IMR-90 (cell line): ENCODE data around the gene CCNB1. TPM values are rescaled to one million over a fixed set of nuclear protein-coding genes. Genes with fewer than 3 reads are reported as not detected.

Source experiments
- ATAC-seq: fragments of 200-7000 bp; cut with Tn5 transposase; 2 replicates; pipeline ENCODE4 v1.9.1; 2020; ENCODE audit warnings: low read depth, mild to moderate bottlenecking, moderate library complexity
- BruUV-seq: library from RNA; stranded (reverse); fragments of 400-500 nt; replicated peaks from 2 replicates; lab custom pipeline; 2021; lab: Mats Ljungman, UMichigan
- CTCF ChIA-PET: fragments of 300-600 bp; formaldehyde crosslinking; extraction: SDS; loops from one replicate; lab custom pipeline; 2021; ENCODE audit warnings: antibody characterized with exemption; lab: Yijun Ruan, JAX
- POLR2A ChIA-PET: fragments of 300-600 bp; sonication (Branson Sonifier 250); formaldehyde crosslinking; loops from one replicate; lab custom pipeline; 2022; ENCODE audit warnings: antibody characterized with exemption; ENCODE audit not compliant: unreplicated experiment; lab: Charles Lee
- DNase-seq: peaks from one replicate; pipeline ENCODE4 v3.0.0; 2013
- H2AFZ ChIP-seq: replicated peaks from 2 replicates; pipeline ENCODE3; 2013; ENCODE audit warnings: low read length, mild to moderate bottlenecking; ENCODE audit not compliant: poor library complexity
- H2AK5ac ChIP-seq: 2 replicates; pipeline ENCODE4 v1.6.1; 2013; ENCODE audit warnings: low read depth, low read length, inconsistent platforms
- H2AK9ac ChIP-seq: replicated peaks from 2 replicates; pipeline ENCODE3; 2013; ENCODE audit warnings: mild to moderate bottlenecking, low read depth, low read length, moderate library complexity; ENCODE audit not compliant: poor library complexity
- H2BK120ac ChIP-seq: 2 replicates; pipeline ENCODE4 v1.6.1; 2013; ENCODE audit warnings: low read depth, low read length, inconsistent platforms
- H2BK15ac ChIP-seq: 3 replicates; pipeline ENCODE4 v1.6.1; 2013; ENCODE audit warnings: low read depth, low read length, inconsistent platforms
- H2BK20ac ChIP-seq: 2 replicates; pipeline ENCODE4 v1.6.1; 2013; ENCODE audit warnings: low read depth, mild to moderate bottlenecking, inconsistent platforms, low read length, moderate library complexity
- H2BK5ac ChIP-seq: 2 replicates; pipeline ENCODE4 v1.6.1; 2013; ENCODE audit warnings: mild to moderate bottlenecking, low read depth, low read length, inconsistent platforms; ENCODE audit not compliant: poor library complexity, severe bottlenecking
- H3K14ac ChIP-seq: replicated peaks from 2 replicates; pipeline ENCODE4 v1.6.1; 2013; ENCODE audit warnings: low read depth, low read length, inconsistent platforms
- H3K18ac ChIP-seq: 2 replicates; pipeline ENCODE4 v1.6.1; 2013; ENCODE audit warnings: low read depth, low read length, control low read depth
- H3K23ac ChIP-seq: 2 replicates; pipeline ENCODE4 v1.6.1; 2013; ENCODE audit warnings: low read depth, low read length, inconsistent platforms
- H3K27ac ChIP-seq: 2 replicates; pipeline ENCODE4 v1.5.1; 2013; ENCODE audit warnings: mild to moderate bottlenecking, control low read depth, low read length; ENCODE audit not compliant: insufficient read depth
- H3K27me3 ChIP-seq: 2 replicates; pipeline ENCODE4 v1.6.1; 2013; ENCODE audit warnings: low read length; ENCODE audit not compliant: control insufficient read depth, insufficient read depth
- H3K36me3 ChIP-seq: 2 replicates; pipeline ENCODE4 v1.6.1; 2013; ENCODE audit warnings: low read length, mixed read lengths; ENCODE audit not compliant: control insufficient read depth, insufficient read depth
- H3K4ac ChIP-seq: 2 replicates; pipeline ENCODE4 v1.6.1; 2013; ENCODE audit warnings: low read depth, low read length, inconsistent platforms
- H3K4me1 ChIP-seq: 2 replicates; pipeline ENCODE4 v1.6.1; 2013; ENCODE audit warnings: low read length, mixed read lengths; ENCODE audit not compliant: control insufficient read depth, insufficient read depth
- H3K4me2 ChIP-seq: 2 replicates; pipeline ENCODE4 v1.6.1; 2013; ENCODE audit warnings: low read depth, mild to moderate bottlenecking, control low read depth, low read length, moderate library complexity
- H3K4me3 ChIP-seq: 2 replicates; pipeline ENCODE4 v1.5.1; 2013; ENCODE audit warnings: low read depth, mild to moderate bottlenecking, control low read depth, low read length, moderate library complexity; ENCODE audit not compliant: insufficient read depth
- H3K56ac ChIP-seq: 2 replicates; pipeline ENCODE4 v1.6.1; 2013; ENCODE audit warnings: low read length, inconsistent platforms; ENCODE audit not compliant: insufficient read depth; ENCODE audit errors: extremely low read depth
- H3K79me1 ChIP-seq, 2 experiments: 2 replicates each; pipeline ENCODE4 v1.6.1; 2013; ENCODE audit warnings: low read length in 2 of 2, inconsistent platforms in 1 of 2, low read depth in 1 of 2
- H3K9ac ChIP-seq: 2 replicates; pipeline ENCODE4 v1.6.1; 2013; ENCODE audit warnings: low read depth, low read length, control low read depth
- H3K9me1 ChIP-seq: 2 replicates; pipeline ENCODE4 v1.6.1; 2013; ENCODE audit warnings: low read length, inconsistent platforms; ENCODE audit not compliant: insufficient read depth
- H3K9me3 ChIP-seq: 2 replicates; pipeline ENCODE4 v1.6.1; 2013; ENCODE audit warnings: low read length; ENCODE audit not compliant: control insufficient read depth, insufficient read depth
- H4K20me1 ChIP-seq: 2 replicates; pipeline ENCODE4 v1.6.1; 2013; ENCODE audit warnings: low read length, inconsistent platforms; ENCODE audit not compliant: insufficient read depth
- H4K5ac ChIP-seq: 2 replicates; pipeline ENCODE4 v1.6.1; 2013; ENCODE audit warnings: mild to moderate bottlenecking, low read depth, low read length, control low read depth
- H4K8ac ChIP-seq, 2 experiments: 2 replicates each; pipeline ENCODE4 v1.6.1; 2013; ENCODE audit warnings: low read depth in 2 of 2, low read length in 2 of 2, control low read depth in 1 of 2, inconsistent platforms in 1 of 2
- H4K91ac ChIP-seq: 2 replicates; pipeline ENCODE4 v1.6.1; 2013; ENCODE audit warnings: low read depth, low read length, inconsistent platforms; ENCODE audit not compliant: insufficient read depth
- BHLHE40 ChIP-seq: fragments of 150-350 bp; IDR thresholded peaks from 2 replicates; pipeline ENCODE4 v1.6.1; 2016; ENCODE audit warnings: mild to moderate bottlenecking, low read depth, low read length
- CEBPB ChIP-seq: IDR thresholded peaks from 2 replicates; pipeline ENCODE4 v1.6.1; 2012; ENCODE audit warnings: low read depth, low read length, improper control_type of control experiment
- CHD1 ChIP-seq: IDR thresholded peaks from 2 replicates; pipeline ENCODE4 v1.6.1; 2012; ENCODE audit warnings: low read depth, low read length, improper control_type of control experiment
- FOS ChIP-seq: fragments of 150-350 bp; IDR thresholded peaks from 2 replicates; pipeline ENCODE4 v1.6.1; 2016; ENCODE audit warnings: low read depth, low read length
- MAFK ChIP-seq: IDR thresholded peaks from 2 replicates; pipeline ENCODE4 v1.6.1; 2012; ENCODE audit warnings: low read depth, low read length, improper control_type of control experiment
- MXI1 ChIP-seq: IDR thresholded peaks from 2 replicates; pipeline ENCODE4 v1.6.1; 2012; ENCODE audit warnings: low read depth, mild to moderate bottlenecking, low read length, moderate library complexity, borderline replicate concordance
- NFE2L2 ChIP-seq: fragments of 150-350 bp; IDR thresholded peaks from 2 replicates; pipeline ENCODE4 v1.6.1; 2016; ENCODE audit warnings: low read depth, mild to moderate bottlenecking, low read length
- POLR2A ChIP-seq: IDR thresholded peaks from 2 replicates; pipeline ENCODE4 v1.6.1; 2012; ENCODE audit warnings: mild to moderate bottlenecking, low read depth, low read length
- RAD21 ChIP-seq: IDR thresholded peaks from 2 replicates; pipeline ENCODE4 v1.6.1; 2012; ENCODE audit warnings: low read length, improper control_type of control experiment
- RCOR1 ChIP-seq: IDR thresholded peaks from 2 replicates; pipeline ENCODE4 v1.6.1; 2012; ENCODE audit warnings: mild to moderate bottlenecking, low read length, improper control_type of control experiment; ENCODE audit not compliant: insufficient replicate concordance
- RFX5 ChIP-seq: IDR thresholded peaks from 2 replicates; pipeline ENCODE4 v1.8.0; 2012; ENCODE audit warnings: low read depth, mild to moderate bottlenecking, low read length, moderate library complexity
- SMC3 ChIP-seq: fragments of 150-350 bp; IDR thresholded peaks from 2 replicates; pipeline ENCODE4 v1.6.1; 2016; ENCODE audit warnings: low read depth, mild to moderate bottlenecking, antibody characterized with exemption, low read length, moderate library complexity
- WGBS, 2 experiments: methylation state at CpG; one replicate each; pipeline versions ENCODE4 v1.1.5 to v1.1.7; 2013; ENCODE audit warnings: missing lambda C conversion rate in 2 of 2; ENCODE audit not compliant: insufficient read length in 1 of 2; ENCODE audit errors: extremely low coverage in 2 of 2; 5-methylcytosine and 5-hydroxymethylcytosine counted together
- dilution Hi-C: fragments of 300-500 bp; cut with HindIII; formaldehyde crosslinking; loops from one replicate; pipeline ENCODE4 v1.14.3; 2018; ENCODE audit warnings: low sequenced_read_pairs; ENCODE audit not compliant: unreplicated experiment
- in situ Hi-C: fragments of 300-500 bp; cut with MboI; formaldehyde crosslinking; loops from 3 replicates; pipeline ENCODE4 v1.14.3; 2019; ENCODE audit warnings: low sequenced_read_pairs, inconsistent platforms, mixed read lengths
- intact Hi-C: fragments of 100-400 bp; cut with micrococcal nuclease; formaldehyde crosslinking; loops from 2 replicates; pipeline ENCODE4 v1.10.0; 2022
- polyA plus RNA-seq, 3 experiments: library from polyadenylated mRNA; depleted of rRNA; stranded (reverse); fragments of >200 nt; gene quantifications; 2 replicates each; pipeline ENCODE4 v1.2.3, GENCODE V29; 2012; ENCODE audit warnings: low replicate concordance in 1 of 3
- total RNA-seq: library from RNA; depleted of rRNA; stranded (reverse); fragments of >200 nt; gene quantifications from 2 replicates; pipeline ENCODE4 v1.2.3, GENCODE V29; 2012
- TF ChIP-seq, protein P1 (sequence below): fragments of 150-350 bp; IDR thresholded peaks from 2 replicates; pipeline ENCODE4 v1.6.1; 2016; ENCODE audit warnings: low read depth, mild to moderate bottlenecking, low read length, moderate library complexity, borderline replicate concordance
- TF ChIP-seq, protein P2 (sequence below): conservative IDR thresholded peaks from 2 replicates; pipeline ENCODE4 v1.5.1; 2012; ENCODE audit warnings: mild to moderate bottlenecking, low read depth, low read length, improper control_type of control experiment
- TF ChIP-seq, protein P3 (sequence below): fragments of 150-350 bp; IDR thresholded peaks from 2 replicates; pipeline ENCODE4 v1.6.1; 2017; ENCODE audit warnings: mild to moderate bottlenecking, antibody characterized with exemption, low read length, low read depth

CCNB1 gene
- total and polyA plus RNA-seq, 2 of the 4 experiments (the other 2 are of a cell fraction), result 83.3 to 160 TPM

DNA sequence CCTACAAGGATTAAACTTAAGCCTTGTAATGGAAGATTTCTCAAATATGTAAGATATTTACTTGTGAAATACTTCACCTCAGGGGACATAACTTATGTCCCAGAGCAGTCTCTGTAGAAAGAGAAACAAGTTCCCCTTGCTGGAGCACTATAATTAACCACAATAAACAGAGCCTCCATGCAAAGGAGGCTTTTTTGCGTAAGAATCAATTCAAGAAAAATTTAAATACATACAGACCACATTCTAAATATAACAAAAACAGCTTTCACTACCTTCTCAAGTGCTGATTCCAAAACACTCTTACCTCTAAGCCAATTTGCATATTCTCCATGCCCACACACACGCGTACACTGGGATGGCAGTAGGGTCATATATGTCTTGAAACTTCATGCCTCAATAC is 30.7 kb upstream of the CCNB1 start:
- intact Hi-C loops, result no loop called here
- Histone ChIP-seq H2BK5ac (peak overlapping the region; percentile 53), H2BK20ac (no peak overlapping the region), H4K5ac (no peak overlapping the region), H3K14ac (no peak overlapping the region), H4K20me1 (no peaks in the 10 kb centered on the region), H3K18ac (no peak overlapping the region), H3K79me1 (peaks cover 0 to under 1% of the 10 kb centered on the region in 2 experiments; a peak in 1 of 4 replicates), H3K4me2 (no peak overlapping the region), H3K9ac (no peak overlapping the region), H3K27ac (no peak overlapping the region), H3K4me3 (no peak overlapping the region), H3K56ac (no peak overlapping the region), H3K4ac (no peak overlapping the region), H3K4me1 (no peaks in the 10 kb centered on the region), H2AFZ (no peak overlapping the region), H4K91ac (no peak overlapping the region), H2BK120ac (no peak overlapping the region), H2AK9ac (no peak overlapping the region), H3K27me3 (no peaks in the 10 kb centered on the region), H2AK5ac (no peak overlapping the region), H3K9me1 (no peaks in the 10 kb centered on the region), H3K36me3 (peaks cover 4% of the 10 kb centered on the region; the same call in 1 of the 2 replicates), H2BK15ac (no peak overlapping the region), H3K23ac (no peak overlapping the region), H3K9me3 (no peaks in the 10 kb centered on the region), H4K8ac (no peak overlapping the region)
- CTCF ChIA-PET, result no interaction called here
- POLR2A ChIA-PET, result no interaction called here
- peak; percentile 60 for ATAC-seq
- no peak for DNase-seq
- dilution Hi-C loops, result no loop called here
- TF ChIP-seq SMC3 (no peak), POLR2A (no peak), RCOR1 (no peak), MXI1 (no peak), CHD1 (no peak), MAFK (no peak), RAD21 (no peak), BHLHE40 (no peak), RFX5 (no peak), NFE2L2 (no peak), FOS (no peak), CEBPB (no peak)
- TF ChIP-seq, protein P1, sequence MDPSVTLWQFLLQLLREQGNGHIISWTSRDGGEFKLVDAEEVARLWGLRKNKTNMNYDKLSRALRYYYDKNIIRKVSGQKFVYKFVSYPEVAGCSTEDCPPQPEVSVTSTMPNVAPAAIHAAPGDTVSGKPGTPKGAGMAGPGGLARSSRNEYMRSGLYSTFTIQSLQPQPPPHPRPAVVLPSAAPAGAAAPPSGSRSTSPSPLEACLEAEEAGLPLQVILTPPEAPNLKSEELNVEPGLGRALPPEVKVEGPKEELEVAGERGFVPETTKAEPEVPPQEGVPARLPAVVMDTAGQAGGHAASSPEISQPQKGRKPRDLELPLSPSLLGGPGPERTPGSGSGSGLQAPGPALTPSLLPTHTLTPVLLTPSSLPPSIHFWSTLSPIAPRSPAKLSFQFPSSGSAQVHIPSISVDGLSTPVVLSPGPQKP, result no peak
- TF ChIP-seq, protein P2, sequence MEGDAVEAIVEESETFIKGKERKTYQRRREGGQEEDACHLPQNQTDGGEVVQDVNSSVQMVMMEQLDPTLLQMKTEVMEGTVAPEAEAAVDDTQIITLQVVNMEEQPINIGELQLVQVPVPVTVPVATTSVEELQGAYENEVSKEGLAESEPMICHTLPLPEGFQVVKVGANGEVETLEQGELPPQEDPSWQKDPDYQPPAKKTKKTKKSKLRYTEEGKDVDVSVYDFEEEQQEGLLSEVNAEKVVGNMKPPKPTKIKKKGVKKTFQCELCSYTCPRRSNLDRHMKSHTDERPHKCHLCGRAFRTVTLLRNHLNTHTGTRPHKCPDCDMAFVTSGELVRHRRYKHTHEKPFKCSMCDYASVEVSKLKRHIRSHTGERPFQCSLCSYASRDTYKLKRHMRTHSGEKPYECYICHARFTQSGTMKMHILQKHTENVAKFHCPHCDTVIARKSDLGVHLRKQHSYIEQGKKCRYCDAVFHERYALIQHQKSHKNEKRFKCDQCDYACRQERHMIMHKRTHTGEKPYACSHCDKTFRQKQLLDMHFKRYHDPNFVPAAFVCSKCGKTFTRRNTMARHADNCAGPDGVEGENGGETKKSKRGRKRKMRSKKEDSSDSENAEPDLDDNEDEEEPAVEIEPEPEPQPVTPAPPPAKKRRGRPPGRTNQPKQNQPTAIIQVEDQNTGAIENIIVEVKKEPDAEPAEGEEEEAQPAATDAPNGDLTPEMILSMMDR, result no peak
- TF ChIP-seq, protein P3, sequence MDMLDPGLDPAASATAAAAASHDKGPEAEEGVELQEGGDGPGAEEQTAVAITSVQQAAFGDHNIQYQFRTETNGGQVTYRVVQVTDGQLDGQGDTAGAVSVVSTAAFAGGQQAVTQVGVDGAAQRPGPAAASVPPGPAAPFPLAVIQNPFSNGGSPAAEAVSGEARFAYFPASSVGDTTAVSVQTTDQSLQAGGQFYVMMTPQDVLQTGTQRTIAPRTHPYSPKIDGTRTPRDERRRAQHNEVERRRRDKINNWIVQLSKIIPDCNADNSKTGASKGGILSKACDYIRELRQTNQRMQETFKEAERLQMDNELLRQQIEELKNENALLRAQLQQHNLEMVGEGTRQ, result no peak
- BruUV-seq, result no TSS peak
- in situ Hi-C loops, result no loop called here
- no CpG with 5 or more reads among the region's 3 CpGs for WGBS, 2 experiments
